H1 (cell line): Measurements from ENCODE around the gene ABHD16B. TPM values are rescaled to one million over a fixed set of nuclear protein-coding genes. Genes with fewer than 3 reads are reported as not detected.

ENCODE experiments used
- CHD7 ChIP-seq: fragments of 300-600 bp; sonication (generic); IDR thresholded peaks from 2 replicates; pipeline ENCODE4 v1.7.1; 2012; ENCODE audit warnings: low read length, moderate library complexity, mild to moderate bottlenecking, inconsistent platforms; ENCODE audit not compliant: insufficient replicate concordance
- E2F6 ChIP-seq: IDR thresholded peaks from 2 replicates; pipeline ENCODE4 v1.6.1; 2012; ENCODE audit warnings: inconsistent platforms
- GTF2F1 ChIP-seq: IDR thresholded peaks from 2 replicates; pipeline ENCODE4 v1.6.1; 2012; ENCODE audit warnings: low read depth, low read length, improper control_type of control experiment, borderline replicate concordance
- HDAC2 ChIP-seq, 2 experiments: fragments of 300-600 bp in 1 of 2; sonication (generic) in 1 of 2; IDR thresholded peaks; 2 replicates each; pipeline ENCODE4 v1.6.1; 2011 to 2012; ENCODE audit warnings: low read depth in 2 of 2, low read length in 2 of 2, mild to moderate bottlenecking in 2 of 2, moderate library complexity in 2 of 2, borderline replicate concordance in 1 of 2, inconsistent platforms in 1 of 2
- KDM4A ChIP-seq: IDR thresholded peaks from one replicate; pipeline ENCODE4 v1.7.1; 2012; ENCODE audit warnings: low read depth, mild to moderate bottlenecking, moderate library complexity, low read length, inconsistent platforms; ENCODE audit not compliant: severe bottlenecking
- POLR2A ChIP-seq, 2 experiments: IDR thresholded peaks; 1 replicate in 1 of 2; 2 replicates in 1 of 2; pipeline ENCODE4 v1.6.1; 2011; ENCODE audit warnings: low read depth in 2 of 2, low read length in 2 of 2, mild to moderate bottlenecking in 2 of 2; ENCODE audit errors: control extremely low read depth in 1 of 2
- SP2 ChIP-seq: IDR thresholded peaks from 2 replicates; pipeline ENCODE4 v1.6.1; 2012; ENCODE audit warnings: mild to moderate bottlenecking, low read length, inconsistent platforms
- TAF1 ChIP-seq: IDR thresholded peaks from 2 replicates; pipeline ENCODE4 v1.6.1; 2011; ENCODE audit warnings: mild to moderate bottlenecking, low read depth, low read length
- TEAD4 ChIP-seq: IDR thresholded peaks from 2 replicates; pipeline ENCODE4 v1.6.1; 2012; ENCODE audit warnings: low read depth, low read length, inconsistent platforms, mixed read lengths
- ZNF274 ChIP-seq: IDR thresholded peaks from 2 replicates; pipeline ENCODE4 v1.7.0; 2012; ENCODE audit warnings: low read length, borderline replicate concordance; ENCODE audit errors: extremely low read depth
- polyA plus RNA-seq, 7 experiments: library from polyadenylated mRNA; depleted of rRNA in 3 of 7; stranded (reverse) in 5 of 7; unstranded in 2 of 7; fragments of >200 nt in 5 of 7; fragments of 200-250 nt in 2 of 7; gene quantifications; 1 replicate in 5 of 7; 2 replicates in 1 of 7; 4 replicates in 1 of 7; pipeline versions ENCODE4 v1.2.1 to v1.2.3, GENCODE V29; 2011 to 2013; ENCODE audit warnings: missing spikeins in 2 of 7, mixed read lengths in 2 of 7
- total RNA-seq: library from RNA; stranded (reverse); fragmentation: NEBNext Ultra II Directional; extraction: Animal tissue kit (Norgen Biotek cat#: 25700); gene quantifications from 2 replicates; pipeline ENCODE4 v1.2.1, GENCODE V29; 2021

Gene ABHD16B
- total and polyA plus RNA-seq, 2 of the 8 experiments (the other 6 are each of a cell fraction or from before 2014, with no cell fraction given), result not detected

- TF ChIP-seq CHD7 (no peak), GTF2F1 (no peak), TEAD4 (no peak), HDAC2 (IDR thresholded peaks at IDR 0.05; ENCODE audit: borderline replicate concordance in 1 of 2, low read depth in 2 of 2, low read length in 2 of 2) (no peak), KDM4A (no peak), ZNF274 (no peak), TAF1 (no peak), POLR2A (IDR thresholded peaks at IDR 0.05; ENCODE audit: control extremely low read depth in 1 of 2, low read depth in 2 of 2, low read length in 2 of 2) (no peak), E2F6 (no peak), SP2 (no peak)
Measured at GRCh38 chr20:63830841-63831588, 30.3 kb upstream of the ABHD16B start, which contains the start of gene ZBTB46 (continued).
